Lower lobe of right lung (tissue), 2 donors: ENCODE results near the gene PLEKHG1. TPM values are rescaled to one million over a fixed set of nuclear protein-coding genes. Genes with fewer than 3 reads are reported as not detected.

Source experiments
- ATAC-seq, 2 donors: fragments of 200-7000 bp; cut with Tn5 transposase; one replicate each; pipeline ENCODE4 v1.9.1; 2020 to 2022; ENCODE audit warnings: mild to moderate bottlenecking in 2 of 2, moderate library complexity in 2 of 2
- DNase-seq: peaks from one replicate; pipeline ENCODE4 v3.0.0-alpha.2; 2020
- H3K27ac ChIP-seq: fragments of 200-600 bp; one replicate; pipeline ENCODE4 v1.8.0; 2022
- H3K27me3 ChIP-seq: fragments of 200-600 bp; one replicate; pipeline ENCODE4 v1.8.0; 2022; ENCODE audit warnings: low read depth
- H3K36me3 ChIP-seq: fragments of 200-600 bp; one replicate; pipeline ENCODE4 v1.8.0; 2022; ENCODE audit warnings: mild to moderate bottlenecking
- H3K4me1 ChIP-seq: fragments of 200-600 bp; one replicate; pipeline ENCODE4 v1.8.0; 2022
- H3K4me3 ChIP-seq: fragments of 200-600 bp; one replicate; pipeline ENCODE4 v1.8.0; 2022; ENCODE audit warnings: mild to moderate bottlenecking
- H3K9me3 ChIP-seq: fragments of 200-600 bp; one replicate; pipeline ENCODE4 v1.8.0; 2022
- CTCF ChIP-seq: fragments of 200-600 bp; IDR thresholded peaks from one replicate; pipeline ENCODE4 v1.8.0; 2022; ENCODE audit warnings: antibody characterized with exemption, mild to moderate bottlenecking
- intact Hi-C: fragments of 100-400 bp; cut with DNase I; formaldehyde crosslinking; loops from one replicate; pipeline ENCODE4 v1.11.0; 2022
- total RNA-seq: library from RNA; stranded (reverse); fragmentation: NEBNext Ultra II Directional; extraction: Animal tissue kit (Norgen Biotek cat#: 25700); gene quantifications from one replicate; pipeline ENCODE4 v1.2.1, GENCODE V29; 2021
- donor health status: DM: no; HTN: yes; CAD: no; lungs with severe emphysema.

PLEKHG1 gene
- total RNA-seq, 1 donor from 2014 or later = 20.4 TPM

- no peak overlapping the region for H3K4me3 ChIP-seq
- no peaks in the 10 kb centered on the region for H3K4me1 ChIP-seq
- no peaks in the 10 kb centered on the region for H3K36me3 ChIP-seq
- DNase-seq (no peak), ATAC-seq (no peak)
- intact Hi-C loops = no loop called here
- no peaks in the 10 kb centered on the region for H3K9me3 ChIP-seq
- H3K27me3 ChIP-seq = no peaks in the 10 kb centered on the region
- no peak overlapping the region for H3K27ac ChIP-seq
- TF ChIP-seq CTCF = no peak
Observed at GRCh38 chr6:150565945-150566344, 33.7 kb upstream of the PLEKHG1 start.

GRCh38 chr6:150566486-150566885, 33.2 kb upstream of the PLEKHG1 start:
- Histone ChIP-seq H3K4me3 (no peak overlapping the region), H3K27me3 (no peaks in the 10 kb centered on the region), H3K27ac (no peak overlapping the region), H3K36me3 (no peaks in the 10 kb centered on the region), H3K9me3 (no peaks in the 10 kb centered on the region), H3K4me1 (no peaks in the 10 kb centered on the region)
- DNase-seq (no peak), ATAC-seq (no peak)
- TF ChIP-seq CTCF = no peak
- intact Hi-C loops = no loop called here

GRCh38 chr6:150567380-150567779, 32.3 kb upstream of the PLEKHG1 start:
- DNase-seq (no peak), ATAC-seq (no peak)
- TF ChIP-seq CTCF = no peak
- no peaks in the 10 kb centered on the region for H3K9me3 ChIP-seq
- H3K4me3 ChIP-seq = no peak overlapping the region
- no peaks in the 10 kb centered on the region for H3K27me3 ChIP-seq
- H3K4me1 ChIP-seq = no peaks in the 10 kb centered on the region
- intact Hi-C loops = no loop called here
- no peaks in the 10 kb centered on the region for H3K36me3 ChIP-seq
- H3K27ac ChIP-seq = no peak overlapping the region

- intact Hi-C loops = no loop called here
- no peak for ATAC-seq
Observed at GRCh38 chr6:150567823-150568383, 31.8 kb upstream of the PLEKHG1 start.

GRCh38 chr6:150568560-150568959, 31.1 kb upstream of the PLEKHG1 start:
- ATAC-seq = no peak

More at GRCh38 chr6:150567823-150568383, 31.8 kb upstream of the PLEKHG1 start:
- no peak overlapping the region for H3K27ac ChIP-seq
- DNase-seq = no peak
- H3K4me1 ChIP-seq = no peaks in the 10 kb centered on the region
- H3K4me3 ChIP-seq = no peak overlapping the region
- H3K9me3 ChIP-seq = no peaks in the 10 kb centered on the region
- no peaks in the 10 kb centered on the region for H3K36me3 ChIP-seq
- TF ChIP-seq CTCF = no peak
- no peaks in the 10 kb centered on the region for H3K27me3 ChIP-seq

More at GRCh38 chr6:150568560-150568959, 31.1 kb upstream of the PLEKHG1 start:
- Histone ChIP-seq H3K27me3 (no peaks in the 10 kb centered on the region), H3K36me3 (no peaks in the 10 kb centered on the region), H3K4me1 (peaks cover 5% of the 10 kb centered on the region), H3K4me3 (no peak overlapping the region), H3K27ac (no peak overlapping the region), H3K9me3 (no peaks in the 10 kb centered on the region)
- intact Hi-C loops = no loop called here
- no peak for DNase-seq
- no peak for TF ChIP-seq CTCF
